PC-9 (cell line): ENCODE results near the gene EIF3K. TPM values are rescaled to one million over a fixed set of nuclear protein-coding genes. Genes with fewer than 3 reads are reported as not detected.
A peak's percentile ranks its signal among the peaks of the same experiment; 100 is the strongest.

Source experiments
- Bru-seq: library from RNA; stranded (reverse); fragments of 400-500 nt; gene quantifications from one replicate; lab custom pipeline; 2021; lab: Mats Ljungman, UMichigan
- BruChase-seq, 2 experiments: library from RNA; stranded (reverse); fragments of 400-500 nt; gene quantifications; one replicate each; lab custom pipeline; 2021; lab: Mats Ljungman, UMichigan
- BruUV-seq: library from RNA; stranded (reverse); fragments of 400-500 nt; replicated peaks from 2 replicates; lab custom pipeline; 2021; lab: Mats Ljungman, UMichigan
- CTCF ChIA-PET: fragments of 300-600 bp; sonication (Branson Sonifier 250); formaldehyde crosslinking; loops from one replicate; lab custom pipeline; 2022; ENCODE audit warnings: antibody characterized with exemption; lab: Charles Lee
- POLR2A ChIA-PET: fragments of 300-600 bp; sonication (Branson Sonifier 250); formaldehyde crosslinking; loops from one replicate; lab custom pipeline; 2022; ENCODE audit warnings: antibody characterized with exemption; ENCODE audit not compliant: unreplicated experiment; lab: Charles Lee
- DNase-seq, 2 experiments: peaks; one replicate each; pipeline versions ENCODE4 v3.0.0 to v3.0.0-alpha.2; 2015 to 2022; ENCODE audit warnings: mixed read lengths in 1 of 2
- H2AFZ ChIP-seq: fragments of 200-600 bp; sonication (generic); 2 replicates; pipeline ENCODE4 v1.8.1; 2017; ENCODE audit warnings: antibody characterized with exemption
- H3F3A ChIP-seq: fragments of 200-600 bp; sonication (generic); 2 replicates; pipeline ENCODE4 v1.8.1; 2017; ENCODE audit warnings: antibody characterized with exemption, mild to moderate bottlenecking, low read depth; ENCODE audit not compliant: insufficient read depth
- H3K27ac ChIP-seq: fragments of 200-600 bp; sonication (generic); 2 replicates; pipeline ENCODE4 v1.6.1; 2016; ENCODE audit warnings: mixed run types
- H3K27me3 ChIP-seq: fragments of 200-600 bp; sonication (generic); 2 replicates; pipeline ENCODE4 v1.6.1; 2016; ENCODE audit warnings: low read depth, mixed run types; ENCODE audit not compliant: insufficient read depth
- H3K36me3 ChIP-seq: fragments of 200-600 bp; sonication (generic); 2 replicates; pipeline ENCODE4 v1.6.1; 2016; ENCODE audit warnings: low read depth, mixed run types
- H3K4me1 ChIP-seq: fragments of 200-600 bp; sonication (generic); replicated peaks from 2 replicates; pipeline ENCODE4 v1.6.1; 2016; ENCODE audit warnings: mixed run types; ENCODE audit not compliant: insufficient read depth
- H3K4me2 ChIP-seq: fragments of 200-600 bp; sonication (generic); 2 replicates; pipeline ENCODE4 v1.6.1; 2017; ENCODE audit warnings: mixed run types
- H3K4me3 ChIP-seq: fragments of 200-600 bp; sonication (generic); 2 replicates; pipeline ENCODE4 v1.6.1; 2016; ENCODE audit warnings: mixed run types
- H3K79me2 ChIP-seq: fragments of 200-600 bp; sonication (generic); 2 replicates; pipeline ENCODE4 v1.6.1; 2017; ENCODE audit warnings: low read depth, mixed run types
- H3K9me2 ChIP-seq: fragments of 200-600 bp; sonication (generic); 2 replicates; pipeline ENCODE4 v1.8.1; 2017; ENCODE audit warnings: mild to moderate bottlenecking; ENCODE audit not compliant: insufficient read depth
- H3K9me3 ChIP-seq: fragments of 200-600 bp; sonication (generic); 2 replicates; pipeline ENCODE4 v1.8.1; 2016; ENCODE audit warnings: low read depth; ENCODE audit not compliant: insufficient read depth
- H4K20me1 ChIP-seq: fragments of 200-600 bp; sonication (generic); 2 replicates; pipeline ENCODE4 v1.8.1; 2017; ENCODE audit not compliant: insufficient read depth
- CTCF ChIP-seq: fragments of 200-600 bp; sonication (generic); conservative IDR thresholded peaks from 2 replicates; pipeline ENCODE4 v1.6.1; 2017; ENCODE audit warnings: mixed run types, antibody characterized with exemption, mild to moderate bottlenecking, moderate library complexity
- EZH2 ChIP-seq: fragments of 200-600 bp; sonication (generic); IDR thresholded peaks from 2 replicates; pipeline ENCODE4 v1.8.0; 2017; ENCODE audit warnings: antibody characterized with exemption, low read depth
- intact Hi-C: fragments of 100-400 bp; cut with micrococcal nuclease; formaldehyde crosslinking; loops from one replicate; pipeline ENCODE4 v1.10.0; 2022; ENCODE audit not compliant: unreplicated experiment
- long read RNA-seq: library from polyadenylated mRNA; stranded (forward); transcript quantifications from one replicate; pipeline ENCODE4 v2.0.0, GENCODE V29; 2022
- total RNA-seq: library from RNA; stranded (reverse); gene quantifications from 2 replicates; pipeline ENCODE4 v1.2.3, GENCODE V29; 2021

The EIF3K gene
- total RNA-seq (230 and 292 TPM in 2 replicates), Bru-seq, nascent RNA (percentile 82 among the genes with signal in this experiment), BruChase-seq, experiment 1, labeled RNA remaining after a 2-hour chase (percentile 79 among the genes with signal in this experiment), BruChase-seq, experiment 2, labeled RNA remaining after a 6-hour chase (percentile 77 among the genes with signal in this experiment)
- long read RNA-seq, transcript EIF3K-213 (8 exons, 760 nt): minor isoform, 12 of 219 reads
- long read RNA-seq, transcript EIF3K-201 (8 exons, 864 nt): major isoform, 188 of 219 reads
- long read RNA-seq, partial matches to known transcripts: 4 of 219 reads
- long read RNA-seq, other reads (novel, unspliced or antisense): 10 of 219 reads

GRCh38 chr19:38618590-38619360 is at the start of gene EIF3K:
EIF3K (plus strand) TSS chr19:38619188; CDS start chr19:38619269, 81 bp downstream.
- BruUV-seq: no TSS peak
- intact Hi-C loops: loop anchor here (1.0 to 5.0 kb wide), 2 partner anchors 74 to 314 kb away; partner anchors contain the start of genes MRPS12 and SARS2

GRCh38 chr19:38569368-38569983 is 49.5 kb upstream of the EIF3K start:
- Histone ChIP-seq H3K4me3 (no peak overlapping the region), H3K9me2 (no peaks in the 10 kb centered on the region), H4K20me1 (no peaks in the 10 kb centered on the region), H3K4me1 (no peaks in the 10 kb centered on the region), H3K9me3 (no peaks in the 10 kb centered on the region), H3F3A (peaks cover 10% of the 10 kb centered on the region; the same call in 1 of the 2 replicates), H3K27me3 (no peaks in the 10 kb centered on the region; the same call in 1 of the 2 replicates), H3K27ac (no peak overlapping the region), H3K79me2 (no peaks in the 10 kb centered on the region), H3K4me2 (no peak overlapping the region), H2AFZ (no peak overlapping the region), H3K36me3 (no peaks in the 10 kb centered on the region)
- intact Hi-C loops: no loop called here
- no TSS peak for BruUV-seq
- TF ChIP-seq EZH2 (no peak), CTCF (no peak)
- CTCF ChIA-PET: interaction anchor here (0.6 to 0.7 kb wide), 3 partner anchors 9 to 332 kb away, joined by 3 to 4 read pairs (median 4); no protein-coding TSS in a partner anchor
- DNase-seq: no peak
- POLR2A ChIA-PET: interaction anchor here (0.6 to 0.7 kb wide), 2 partner anchors 10 to 256 kb away, joined by 7 to 30 read pairs; no protein-coding TSS in a partner anchor

More at GRCh38 chr19:38618590-38619360, at the start of gene EIF3K:
- CTCF ChIA-PET: interaction anchor here (0.5 to 0.9 kb wide), 7 partner anchors 27 to 314 kb away, joined by 4 to 11 read pairs (median 5); partner anchors contain the start of gene ACTN4
- Histone ChIP-seq H3K79me2 (peaks cover 23% of the 10 kb centered on the region), H3K27me3 (no peaks in the 10 kb centered on the region), H3K9me2 (no peaks in the 10 kb centered on the region), H2AFZ (peak within 1 kb of the TSS; percentile 85), H3F3A (peaks cover under 1% of the 10 kb centered on the region; the same call in 1 of the 2 replicates), H3K4me1 (peaks cover 15% of the 10 kb centered on the region), H3K9me3 (no peaks in the 10 kb centered on the region), H4K20me1 (no peaks in the 10 kb centered on the region), H3K4me2 (peak within 1 kb of the TSS; percentile 100), H3K27ac (peak within 1 kb of the TSS; percentile 24), H3K4me3 (peak within 1 kb of the TSS; percentile 87), H3K36me3 (peaks cover 11% of the 10 kb centered on the region)
- TF ChIP-seq CTCF (no peak), EZH2 (no peak)
- POLR2A ChIA-PET: interaction anchor here (0.5 to 0.7 kb wide), 10 partner anchors 28 to 899 kb away, joined by 3 to 18 read pairs (median 4); partner anchors contain the start of genes ACTN4 and ECH1
- peak; percentile 96 to 99 for DNase-seq

DNA sequence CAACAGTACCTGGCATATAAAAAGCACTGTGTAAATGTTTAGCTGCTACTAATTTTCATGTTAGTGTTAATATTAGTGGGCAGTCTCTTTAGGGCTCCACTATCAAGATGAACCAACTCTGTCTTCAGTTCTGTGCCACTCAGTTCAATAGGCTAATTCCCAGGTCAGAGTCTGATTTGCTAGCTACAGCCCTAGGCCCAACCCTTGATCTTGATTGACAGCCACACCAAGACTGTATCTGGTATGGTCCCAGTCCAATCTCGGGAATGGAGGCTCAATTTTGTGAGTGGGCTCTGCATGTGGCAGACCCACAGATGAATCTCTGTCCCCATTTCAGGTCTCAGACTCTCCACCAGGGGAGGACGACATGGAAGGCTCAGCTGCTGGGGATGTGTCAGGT is 47.3 kb upstream of the EIF3K start:
- Histone ChIP-seq H3K4me2 (no peak overlapping the region), H3K79me2 (no peaks in the 10 kb centered on the region), H3K27ac (no peak overlapping the region), H3K4me1 (no peaks in the 10 kb centered on the region), H3F3A (peaks cover 11% of the 10 kb centered on the region; the same call in 1 of the 2 replicates), H3K9me3 (no peaks in the 10 kb centered on the region), H3K36me3 (no peaks in the 10 kb centered on the region), H3K27me3 (no peaks in the 10 kb centered on the region), H3K4me3 (no peak overlapping the region), H3K9me2 (no peaks in the 10 kb centered on the region), H2AFZ (no peak overlapping the region), H4K20me1 (no peaks in the 10 kb centered on the region)
- TF ChIP-seq CTCF (no peak), EZH2 (no peak)
- intact Hi-C loops: no loop called here
- ChIA-PET CTCF (no interaction called here), POLR2A (no interaction called here)
- DNase-seq: no peak
- BruUV-seq: no TSS peak
